Right atrium auricular region (tissue), 2 donors: ENCODE results near the gene CFL2. TPM values are rescaled to one million over a fixed set of nuclear protein-coding genes. Genes with fewer than 3 reads are reported as not detected.
"Not testable (repeated sequence)": the region's sequence is repeated elsewhere in the genome, so short reads cannot be mapped to it uniquely, and the experiment has no call there.

Experiments used
- DNase-seq: peaks from one replicate; pipeline ENCODE4 v3.0.0-alpha.2; 2019; ENCODE audit warnings: low spot score
- H3K27ac ChIP-seq, 2 donors: fragments of 200-600 bp; sonication (generic); 1 replicate in 1 of 2; 2 replicates in 1 of 2; pipeline ENCODE4 v1.5.1; 2016 to 2019
- H3K27me3 ChIP-seq, 2 donors: fragments of 200-600 bp; sonication (generic); one replicate each; pipeline versions ENCODE4 v1.5.1 to v1.6.0; 2017 to 2019
- H3K36me3 ChIP-seq: fragments of 200-600 bp; sonication (generic); one replicate; pipeline ENCODE4 v1.5.1; 2016
- H3K4me1 ChIP-seq, 2 donors: fragments of 200-600 bp; sonication (generic); one replicate each; pipeline versions ENCODE4 v1.5.1 to v1.6.0; 2017 to 2019
- H3K4me3 ChIP-seq, 2 donors: fragments of 200-600 bp; sonication (generic); 1 replicate in 1 of 2; 2 replicates in 1 of 2; pipeline ENCODE4 v1.5.1; 2017 to 2019; ENCODE audit warnings: mild to moderate bottlenecking in 1 of 2, moderate library complexity in 1 of 2
- H3K9me3 ChIP-seq, 2 donors: fragments of 200-600 bp; sonication (generic); one replicate each; pipeline ENCODE4 v1.5.1; 2019
- total RNA-seq, 2 donors: library from RNA; depleted of rRNA; stranded (reverse); fragments of >200 nt; gene quantifications; one replicate each; pipeline ENCODE4 v1.1.0, GENCODE V29; 2016
- TF ChIP-seq, protein P1 (sequence below), 2 donors: fragments of 200-600 bp; sonication (generic); IDR thresholded peaks; one replicate each; pipeline ENCODE4 v1.5.1; 2019; ENCODE audit warnings: antibody characterized with exemption in 2 of 2

Gene CFL2
- total RNA-seq, 2 donors from 2014 or later, result 261 to 441 TPM

DNA sequence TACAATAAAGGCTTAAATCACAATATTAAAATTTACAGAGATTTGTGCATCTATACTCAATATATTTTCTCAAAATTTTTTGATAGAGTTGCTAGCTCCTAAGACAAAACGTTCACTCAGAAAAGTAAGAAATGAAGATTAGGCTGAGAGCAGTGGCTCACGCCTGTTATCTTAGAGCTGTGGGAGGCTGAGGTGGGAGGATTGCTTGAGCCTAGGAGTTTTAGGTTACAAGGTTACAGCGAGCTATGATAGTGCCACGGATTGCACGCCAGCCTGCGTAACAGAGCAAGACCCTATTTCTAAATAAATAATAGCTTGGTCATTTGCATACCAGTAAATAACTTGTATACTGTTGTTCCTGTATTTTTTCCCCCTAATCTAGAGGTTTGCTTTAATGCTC is 35.0 kb upstream of the CFL2 start:
- TF ChIP-seq, protein P1, sequence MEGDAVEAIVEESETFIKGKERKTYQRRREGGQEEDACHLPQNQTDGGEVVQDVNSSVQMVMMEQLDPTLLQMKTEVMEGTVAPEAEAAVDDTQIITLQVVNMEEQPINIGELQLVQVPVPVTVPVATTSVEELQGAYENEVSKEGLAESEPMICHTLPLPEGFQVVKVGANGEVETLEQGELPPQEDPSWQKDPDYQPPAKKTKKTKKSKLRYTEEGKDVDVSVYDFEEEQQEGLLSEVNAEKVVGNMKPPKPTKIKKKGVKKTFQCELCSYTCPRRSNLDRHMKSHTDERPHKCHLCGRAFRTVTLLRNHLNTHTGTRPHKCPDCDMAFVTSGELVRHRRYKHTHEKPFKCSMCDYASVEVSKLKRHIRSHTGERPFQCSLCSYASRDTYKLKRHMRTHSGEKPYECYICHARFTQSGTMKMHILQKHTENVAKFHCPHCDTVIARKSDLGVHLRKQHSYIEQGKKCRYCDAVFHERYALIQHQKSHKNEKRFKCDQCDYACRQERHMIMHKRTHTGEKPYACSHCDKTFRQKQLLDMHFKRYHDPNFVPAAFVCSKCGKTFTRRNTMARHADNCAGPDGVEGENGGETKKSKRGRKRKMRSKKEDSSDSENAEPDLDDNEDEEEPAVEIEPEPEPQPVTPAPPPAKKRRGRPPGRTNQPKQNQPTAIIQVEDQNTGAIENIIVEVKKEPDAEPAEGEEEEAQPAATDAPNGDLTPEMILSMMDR (IDR thresholded peaks at IDR 0.05), result no peak
- DNase-seq, result no peak
- no peaks in the 10 kb centered on the region for H3K27me3 ChIP-seq
- no peak overlapping the region for H3K4me3 ChIP-seq
- H3K27ac ChIP-seq, result no peak overlapping the region
- no peaks in the 10 kb centered on the region for H3K9me3 ChIP-seq
- H3K4me1 ChIP-seq, result no peaks in the 10 kb centered on the region
- no peaks in the 10 kb centered on the region for H3K36me3 ChIP-seq

DNA sequence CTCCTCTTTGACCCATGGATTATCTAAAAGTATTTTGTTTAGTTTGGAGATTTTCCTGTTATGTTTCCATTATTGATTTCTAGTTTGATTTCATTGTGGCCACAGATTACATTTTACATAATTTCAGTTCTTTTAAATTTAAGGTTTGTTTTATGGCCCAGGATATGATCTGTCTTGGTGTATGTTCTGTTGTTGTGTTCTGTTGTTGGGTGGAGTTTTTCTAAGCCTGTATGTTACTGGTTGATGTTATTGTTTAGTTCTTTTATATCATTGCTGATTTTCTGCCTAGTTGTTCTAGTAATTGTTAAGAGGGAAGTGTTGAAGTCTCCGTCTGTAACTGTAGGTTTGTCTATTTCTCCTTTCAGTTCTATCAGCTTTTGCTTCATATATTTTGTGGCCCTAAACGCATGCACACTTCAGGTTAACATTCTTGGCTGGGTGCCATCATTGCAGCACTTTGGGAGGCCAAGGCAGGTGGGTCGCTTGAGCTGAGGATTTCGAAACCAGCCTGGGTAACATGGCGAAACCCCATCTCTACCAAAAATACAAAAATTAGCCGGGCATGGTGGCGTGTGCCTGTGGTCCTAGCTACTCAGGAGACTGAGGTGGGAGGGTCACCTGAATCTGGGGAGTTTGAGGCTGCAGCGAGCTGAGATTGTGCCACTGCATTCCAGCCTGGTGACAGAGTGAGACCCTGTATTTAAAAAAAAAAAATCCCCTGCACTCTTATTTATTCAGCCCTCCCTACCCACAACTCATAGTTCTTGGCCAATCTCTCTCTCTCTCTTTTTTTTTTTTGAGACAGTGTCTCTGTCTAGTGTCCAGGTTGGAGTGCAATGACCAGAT is 28.1 kb upstream of the CFL2 start:
- Histone ChIP-seq H3K4me3 (no peak overlapping the region), H3K27me3 (no peaks in the 10 kb centered on the region), H3K4me1 (no peaks in the 10 kb centered on the region), H3K36me3 (no peaks in the 10 kb centered on the region), H3K27ac (no peak overlapping the region), H3K9me3 (no peaks in the 10 kb centered on the region)
- no peak for DNase-seq
- TF ChIP-seq, protein P1 (IDR thresholded peaks at IDR 0.05), result no peak

DNA sequence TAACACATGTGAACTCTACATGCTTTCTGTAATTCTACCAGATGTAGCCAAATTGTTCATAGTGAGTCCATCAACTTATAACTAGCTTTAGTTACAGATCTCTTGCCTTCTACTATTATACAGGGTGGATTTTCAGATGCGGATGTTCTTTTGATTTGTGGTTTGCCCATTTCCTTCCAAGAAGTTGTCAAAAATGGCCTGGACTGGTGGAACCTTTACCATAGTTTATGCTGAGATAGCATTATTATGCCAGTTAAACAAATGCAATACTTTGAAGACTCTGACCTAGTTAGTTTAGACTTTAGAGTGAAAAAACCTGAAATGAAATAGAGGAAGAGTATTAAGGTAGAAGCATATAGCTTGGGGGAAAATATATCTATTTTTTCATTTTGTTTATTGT is 27.4 kb upstream of the CFL2 start:
- no peak overlapping the region for H3K27ac ChIP-seq
- H3K27me3 ChIP-seq, result no peaks in the 10 kb centered on the region
- no peaks in the 10 kb centered on the region for H3K36me3 ChIP-seq
- TF ChIP-seq, protein P1 (IDR thresholded peaks at IDR 0.05), result no peak
- no peaks in the 10 kb centered on the region for H3K4me1 ChIP-seq
- no peaks in the 10 kb centered on the region for H3K9me3 ChIP-seq
- DNase-seq, result no peak
- H3K4me3 ChIP-seq, result no peak overlapping the region

DNA sequence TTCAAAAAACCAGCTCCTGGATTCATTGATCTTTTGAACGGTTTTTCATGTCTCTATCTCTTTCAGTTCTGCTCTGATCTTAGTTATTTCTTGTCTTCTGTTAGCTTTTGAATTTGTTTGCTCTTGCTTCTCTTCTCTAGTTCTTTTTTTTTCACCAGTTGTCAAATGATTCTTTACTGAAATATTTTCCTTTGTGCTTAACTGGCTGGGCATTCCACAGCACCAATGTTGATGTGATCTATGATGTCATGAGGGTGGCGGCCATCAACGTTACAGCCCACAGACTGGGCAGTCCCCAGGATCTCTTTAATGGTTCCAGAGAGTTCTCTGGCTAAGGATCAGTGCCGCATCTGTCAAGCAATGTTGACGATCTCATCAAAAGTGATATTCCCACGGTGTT is 25.7 kb upstream of the CFL2 start:
- H3K4me1 ChIP-seq, H3K36me3 ChIP-seq, DNase-seq, H3K9me3 ChIP-seq, H3K27ac ChIP-seq, H3K4me3 ChIP-seq, H3K27me3 ChIP-seq: not testable (repeated sequence)

DNA sequence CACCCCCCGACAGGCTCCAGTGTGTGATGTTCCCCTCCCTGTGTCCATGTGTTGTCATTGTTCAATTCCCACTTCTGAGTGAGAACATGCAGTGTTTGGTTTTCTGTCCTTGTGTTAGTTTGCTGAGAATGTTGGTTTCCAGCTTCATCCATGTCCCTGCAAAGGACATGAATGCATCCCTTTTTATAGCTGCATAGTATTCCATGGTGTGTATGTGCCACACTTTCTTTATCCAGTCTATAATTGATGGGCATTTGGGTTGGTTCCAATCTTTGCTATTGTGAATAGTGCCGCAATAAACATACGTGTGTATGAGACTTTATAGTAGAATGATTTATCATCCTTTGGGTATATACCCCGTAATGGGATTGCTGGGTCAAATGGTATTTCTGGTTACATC is 22.7 kb upstream of the CFL2 start:
- not testable (repeated sequence) for H3K9me3 ChIP-seq, H3K4me3 ChIP-seq, H3K36me3 ChIP-seq, H3K4me1 ChIP-seq, H3K27me3 ChIP-seq, H3K27ac ChIP-seq, DNase-seq

DNA sequence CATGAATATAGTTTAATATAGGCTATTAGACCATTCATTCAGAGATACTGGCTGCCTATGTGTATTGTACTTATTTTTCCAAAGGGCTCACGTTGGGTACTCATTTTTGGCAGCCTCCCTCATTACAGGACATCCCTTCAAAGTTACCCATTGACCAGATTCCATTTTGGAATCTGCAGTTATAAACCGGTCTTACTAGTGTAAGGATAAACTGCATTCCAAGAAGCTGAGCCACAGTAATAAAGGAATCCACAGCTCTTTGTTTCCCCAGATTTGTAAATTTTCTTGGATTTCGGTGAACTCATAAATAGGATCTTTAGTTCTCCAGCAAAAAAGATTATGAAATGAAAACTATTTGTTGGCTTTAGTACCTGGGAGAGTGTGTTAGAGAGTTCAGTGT is 18.9 kb upstream of the CFL2 start:
- DNase-seq, result no peak
- Histone ChIP-seq H3K4me1 (no peaks in the 10 kb centered on the region), H3K27me3 (no peaks in the 10 kb centered on the region), H3K4me3 (no peak overlapping the region), H3K9me3 (no peaks in the 10 kb centered on the region), H3K27ac (no peak overlapping the region), H3K36me3 (no peaks in the 10 kb centered on the region)
- TF ChIP-seq, protein P1 (IDR thresholded peaks at IDR 0.05), result no peak

DNA sequence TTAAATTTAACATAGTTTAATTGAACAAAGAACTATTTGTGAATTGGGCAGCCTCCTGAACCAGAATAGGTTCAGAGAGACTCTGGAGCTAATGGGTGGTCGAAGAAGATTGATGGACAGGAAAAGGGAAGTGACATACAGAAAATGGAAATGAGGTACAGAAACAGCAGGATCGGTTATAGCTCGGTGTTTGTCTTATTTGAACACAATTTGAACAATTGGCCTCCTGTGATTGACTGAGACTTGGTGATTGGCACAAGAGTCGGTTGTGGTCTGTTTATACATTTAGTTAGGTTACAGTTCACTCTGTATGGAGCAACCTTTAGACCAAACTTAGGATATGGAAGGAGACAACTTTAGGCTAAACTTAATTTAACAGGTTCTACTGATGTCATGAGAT is 18.4 kb upstream of the CFL2 start:
- TF ChIP-seq, protein P1 (IDR thresholded peaks at IDR 0.05), result no peak
- H3K36me3 ChIP-seq, result no peaks in the 10 kb centered on the region
- no peak for DNase-seq
- no peak overlapping the region for H3K4me3 ChIP-seq
- no peaks in the 10 kb centered on the region for H3K9me3 ChIP-seq
- no peaks in the 10 kb centered on the region for H3K4me1 ChIP-seq
- no peak overlapping the region for H3K27ac ChIP-seq
- H3K27me3 ChIP-seq, result no peaks in the 10 kb centered on the region
